Natural killer cell (primary cell): ENCODE measurements around the gene CHIC2. TPM values are rescaled to one million over a fixed set of nuclear protein-coding genes. Genes with fewer than 3 reads are reported as not detected.

ENCODE experiments used
- ATAC-seq, 3 donors: fragments of 150-1000 bp in 2 of 3; fragments of 200-7000 bp in 1 of 3; cut with Tn5 transposase; 1 replicate in 1 of 3; 2 replicates in 2 of 3; pipeline ENCODE4 v1.10.0; 2021; ENCODE audit warnings: mild to moderate bottlenecking in 2 of 3, moderate library complexity in 2 of 3
- DNase-seq, 2 donors: peaks; one replicate each; pipeline versions ENCODE4 v3.0.0 to v3.0.0-alpha.2; 2013 to 2021; ENCODE audit warnings: mixed read lengths in 1 of 2
- H3K27ac ChIP-seq: one replicate; pipeline ENCODE4 v1.5.1; 2013; ENCODE audit warnings: mild to moderate bottlenecking, low read length
- H3K27me3 ChIP-seq: one replicate; pipeline ENCODE4 v1.6.1; 2013; ENCODE audit warnings: low read length; ENCODE audit not compliant: control insufficient read depth, insufficient read depth
- H3K36me3 ChIP-seq: one replicate; pipeline ENCODE4 v1.6.1; 2013; ENCODE audit warnings: low read length; ENCODE audit not compliant: control insufficient read depth, insufficient read depth
- H3K4me1 ChIP-seq: one replicate; pipeline ENCODE4 v1.6.1; 2013; ENCODE audit warnings: low read length; ENCODE audit not compliant: control insufficient read depth, insufficient read depth
- H3K4me3 ChIP-seq: one replicate; pipeline ENCODE4 v1.5.1; 2013; ENCODE audit warnings: low read length
- H3K9me3 ChIP-seq: one replicate; pipeline ENCODE4 v1.6.1; 2013; ENCODE audit warnings: low read length; ENCODE audit not compliant: control insufficient read depth, insufficient read depth
- H3K27ac Mint-ChIP-seq, 2 donors: one replicate each; pipeline ENCODE4 v1.8.0; 2022; ENCODE audit warnings: mild to moderate bottlenecking in 2 of 2, mixed read lengths in 2 of 2, moderate library complexity in 1 of 2
- H3K27me3 Mint-ChIP-seq, 2 donors: one replicate each; pipeline ENCODE4 v1.8.0; 2022; ENCODE audit warnings: low read depth in 2 of 2, mixed read lengths in 2 of 2
- H3K36me3 Mint-ChIP-seq: one replicate; pipeline ENCODE4 v1.8.0; 2022; ENCODE audit warnings: mixed read lengths
- H3K4me1 Mint-ChIP-seq, 2 donors: one replicate each; pipeline ENCODE4 v1.8.0; 2022; ENCODE audit warnings: mixed read lengths in 2 of 2
- H3K4me3 Mint-ChIP-seq: one replicate; pipeline ENCODE4 v1.8.0; 2022; ENCODE audit warnings: mild to moderate bottlenecking, moderate library complexity, mixed read lengths
- H3K9me3 Mint-ChIP-seq, 2 donors: one replicate each; pipeline ENCODE4 v1.8.0; 2022; ENCODE audit warnings: mixed read lengths in 2 of 2
- CTCF ChIP-seq: fragments of 200-600 bp; IDR thresholded peaks from one replicate; pipeline ENCODE4 v1.8.0; 2022; ENCODE audit warnings: antibody characterized with exemption
- WGBS: methylation state at CpG from one replicate; pipeline ENCODE4 v1.1.7; 2013; ENCODE audit warnings: missing lambda C conversion rate; ENCODE audit not compliant: insufficient coverage; 5-methylcytosine and 5-hydroxymethylcytosine counted together
- intact Hi-C: fragments of 100-400 bp; cut with micrococcal nuclease; formaldehyde crosslinking; loops from one replicate; pipeline ENCODE4 v1.14.2; 2022
- total RNA-seq, 4 donors: library from RNA; stranded (reverse); fragments of 120-200 nt in 1 of 4; gene quantifications; one replicate each; pipeline versions ENCODE4 v1.2.3 to v1.2.4, GENCODE V29; 2013 to 2022

The CHIC2 gene
- total RNA-seq, 3 donors from 2014 or later (not counting 1 experiment from before 2014, with no cell fraction given), result 62.0 to 85.0 (median 79.7) TPM

GRCh38 chr4:53987761-53988171 is 76.6 kb downstream of the CHIC2 start:
- peaks cover 0 to under 1% of the 10 kb centered on the region in 2 donors for H3K4me1 Mint-ChIP-seq

GRCh38 chr4:53986062-53986461 is 78.3 kb downstream of the CHIC2 start:
- no peak for ATAC-seq
- Mint-ChIP-seq H3K4me3 (no peak overlapping the region), H3K9me3 (no peaks in the 10 kb centered on the region), H3K27ac (no peak overlapping the region), H3K36me3 (no peaks in the 10 kb centered on the region), H3K27me3 (no peaks in the 10 kb centered on the region), H3K4me1 (peaks cover 6 to 7% of the 10 kb centered on the region in 2 donors)
- no peak for TF ChIP-seq CTCF
- no peak for DNase-seq
- Histone ChIP-seq H3K36me3 (no peaks in the 10 kb centered on the region), H3K4me3 (no peak overlapping the region), H3K4me1 (no peaks in the 10 kb centered on the region), H3K27me3 (no peaks in the 10 kb centered on the region), H3K9me3 (no peaks in the 10 kb centered on the region), H3K27ac (no peak overlapping the region)
- intact Hi-C loops, result no loop called here

More at GRCh38 chr4:53987761-53988171, 76.6 kb downstream of the CHIC2 start:
- Mint-ChIP-seq H3K36me3 (no peaks in the 10 kb centered on the region), H3K27ac (no peak overlapping the region), H3K9me3 (no peaks in the 10 kb centered on the region), H3K4me3 (no peak overlapping the region), H3K27me3 (no peaks in the 10 kb centered on the region)
- Histone ChIP-seq H3K27me3 (no peaks in the 10 kb centered on the region), H3K9me3 (no peaks in the 10 kb centered on the region), H3K27ac (no peak overlapping the region), H3K36me3 (no peaks in the 10 kb centered on the region), H3K4me1 (no peaks in the 10 kb centered on the region), H3K4me3 (no peak overlapping the region)
- DNase-seq (no peak), ATAC-seq (no peak)
- TF ChIP-seq CTCF, result no peak
- intact Hi-C loops, result no loop called here
- 100% methylated on average over 1 of the region's 1 CpG for WGBS

GRCh38 chr4:53981567-53981966 is 82.8 kb downstream of the CHIC2 start:
- ATAC-seq (no peak), DNase-seq (no peak)
- Mint-ChIP-seq H3K4me3 (no peak overlapping the region), H3K27ac (no peak overlapping the region), H3K4me1 (peaks cover 7 to 11% of the 10 kb centered on the region in 2 donors), H3K9me3 (no peaks in the 10 kb centered on the region), H3K27me3 (no peaks in the 10 kb centered on the region), H3K36me3 (no peaks in the 10 kb centered on the region)
- Histone ChIP-seq H3K27me3 (no peaks in the 10 kb centered on the region), H3K36me3 (no peaks in the 10 kb centered on the region), H3K4me3 (no peak overlapping the region), H3K4me1 (no peaks in the 10 kb centered on the region), H3K27ac (no peak overlapping the region), H3K9me3 (no peaks in the 10 kb centered on the region)
- no peak for TF ChIP-seq CTCF
- intact Hi-C loops, result no loop called here

- no peak overlapping the region for H3K4me3 ChIP-seq
- no peaks in the 10 kb centered on the region for H3K27me3 ChIP-seq
- intact Hi-C loops, result no loop called here
- H3K4me1 ChIP-seq, result no peaks in the 10 kb centered on the region
- ATAC-seq (no peak), DNase-seq (no peak)
- H3K9me3 Mint-ChIP-seq, result no peaks in the 10 kb centered on the region
- whole genome bisulfite sequencing, result 96% methylated on average over 2 of the region's 2 CpGs
- H3K27ac Mint-ChIP-seq, result no peak overlapping the region
- no peaks in the 10 kb centered on the region for H3K9me3 ChIP-seq
- H3K4me1 Mint-ChIP-seq, result peaks cover 7 to 11% of the 10 kb centered on the region in 2 donors
- no peak overlapping the region for H3K27ac ChIP-seq
- TF ChIP-seq CTCF, result no peak
- H3K4me3 Mint-ChIP-seq, result no peak overlapping the region
- H3K27me3 Mint-ChIP-seq, result no peaks in the 10 kb centered on the region
- no peaks in the 10 kb centered on the region for H3K36me3 ChIP-seq
- no peaks in the 10 kb centered on the region for H3K36me3 Mint-ChIP-seq
Observed at GRCh38 chr4:53981066-53981465, 83.3 kb downstream of the CHIC2 start.
